GM12878 (cell line): ENCODE measurements around the gene RNF113B. TPM values are rescaled to one million over a fixed set of nuclear protein-coding genes. Genes with fewer than 3 reads are reported as not detected.
A peak's percentile ranks its signal among the peaks of the same experiment; 100 is the strongest.

Experiments used
- ATAC-seq: fragments of 200-7000 bp; cut with Tn5 transposase; 3 replicates; pipeline ENCODE4 v1.9.1; 2020; ENCODE audit warnings: mild to moderate bottlenecking, moderate library complexity
- BruUV-seq: library from RNA; stranded (reverse); fragments of 400-500 nt; replicated peaks from 2 replicates; lab custom pipeline; 2021; lab: Mats Ljungman, UMichigan
- CTCF ChIA-PET: fragments of 300-600 bp; sonication (Branson Sonifier 250); formaldehyde crosslinking; extraction: SDS; loops from one replicate; lab custom pipeline; 2021; ENCODE audit warnings: inconsistent platforms; lab: Yijun Ruan, JAX
- POLR2A ChIA-PET: fragments of 350-600 bp; formaldehyde crosslinking; extraction: SDS; loops from one replicate; lab custom pipeline; 2021; ENCODE audit warnings: inconsistent platforms; lab: Charles Lee
- RAD21 ChIA-PET: fragments of 300-600 bp; sonication (Branson Sonifier 250); formaldehyde crosslinking; loops from one replicate; lab custom pipeline; 2023; ENCODE audit warnings: antibody characterized with exemption; ENCODE audit not compliant: unreplicated experiment; lab: Charles Lee
- SMC1A ChIA-PET: fragments of 300-600 bp; sonication (Branson Sonifier 250); formaldehyde crosslinking; loops from one replicate; lab custom pipeline; 2023; ENCODE audit not compliant: unreplicated experiment, uncharacterized antibody; lab: Charles Lee
- DNase-seq: peaks from one replicate; pipeline ENCODE4 v3.0.0-alpha.2; 2011; ENCODE audit warnings: low read depth, low spot score
- FAIRE-seq: peaks from 3 replicates; lab custom pipeline; 2011; peaks lifted over from hg19 to GRCh38; lab: Jason Lieb, UNC
- H2AFZ ChIP-seq: 2 replicates; pipeline ENCODE4 v1.6.0; 2011; ENCODE audit warnings: low read depth, low read length, control low read depth; ENCODE audit not compliant: control insufficient read depth
- H3K27ac ChIP-seq: 2 replicates; pipeline ENCODE4 v1.5.1; 2011; ENCODE audit warnings: control low read depth; ENCODE audit not compliant: control insufficient read depth, insufficient read depth
- H3K27me3 ChIP-seq, 2 experiments: replicated peaks in 1 of 2; 2 replicates each; pipeline versions ENCODE4 v1.6.0 to v1.6.1; 2011; ENCODE audit warnings: low read length in 1 of 2; ENCODE audit not compliant: control insufficient read depth in 2 of 2, insufficient read depth in 2 of 2
- H3K36me3 ChIP-seq, 2 experiments: 2 replicates each; pipeline ENCODE4 v1.5.1; 2011; ENCODE audit warnings: low read length in 1 of 2; ENCODE audit not compliant: control insufficient read depth in 2 of 2, insufficient read depth in 2 of 2
- H3K4me1 ChIP-seq: 2 replicates; pipeline ENCODE4 v1.6.1; 2011; ENCODE audit warnings: mild to moderate bottlenecking, low read length, moderate library complexity, mixed read lengths; ENCODE audit not compliant: control insufficient read depth, insufficient read depth
- H3K4me2 ChIP-seq: 2 replicates; pipeline ENCODE4 v1.6.0; 2011; ENCODE audit warnings: control low read depth; ENCODE audit not compliant: control insufficient read depth, insufficient read depth
- H3K4me3 ChIP-seq: fragments of 200-600 bp; sonication (generic); 2 replicates; pipeline ENCODE4 v1.5.1; 2016
- H3K79me2 ChIP-seq: 2 replicates; pipeline ENCODE4 v1.6.0; 2011; ENCODE audit warnings: low read length; ENCODE audit not compliant: control insufficient read depth, insufficient read depth
- H3K9ac ChIP-seq: 2 replicates; pipeline ENCODE4 v1.8.0; 2011; ENCODE audit warnings: low read length, control low read depth, mixed read lengths; ENCODE audit not compliant: control insufficient read depth, insufficient read depth
- H3K9me3 ChIP-seq: replicated peaks from 3 replicates; pipeline ENCODE4 v1.5.1; 2011; ENCODE audit warnings: mild to moderate bottlenecking, low read length; ENCODE audit not compliant: control insufficient read depth, insufficient read depth
- H4K20me1 ChIP-seq: 2 replicates; pipeline ENCODE4 v1.6.0; 2011; ENCODE audit not compliant: control insufficient read depth, insufficient read depth
- CUX1 ChIP-seq: IDR thresholded peaks from 2 replicates; pipeline ENCODE4 v1.6.1; 2012; ENCODE audit warnings: improper control_type of control experiment, low read depth, low read length; ENCODE audit not compliant: insufficient replicate concordance
- GATAD2B ChIP-seq: fragments of 450-650 bp; conservative IDR thresholded peaks from 2 replicates; pipeline ENCODE4 v1.6.1; 2017; ENCODE audit warnings: low read depth, mild to moderate bottlenecking, moderate library complexity
- HDGF ChIP-seq: fragments of 450-650 bp; IDR thresholded peaks from 2 replicates; pipeline ENCODE4 v1.6.1; 2016; ENCODE audit warnings: antibody characterized with exemption
- IKZF1 ChIP-seq: fragments of 450-650 bp; conservative IDR thresholded peaks from 2 replicates; pipeline ENCODE4 v1.6.1; 2017; ENCODE audit warnings: antibody characterized with exemption, mild to moderate bottlenecking
- MTA2 ChIP-seq: fragments of 450-650 bp; IDR thresholded peaks from 2 replicates; pipeline ENCODE4 v1.6.1; 2016; ENCODE audit warnings: low read depth, mild to moderate bottlenecking, moderate library complexity
- MYB ChIP-seq: fragments of 150-350 bp; IDR thresholded peaks from 2 replicates; pipeline ENCODE4 v1.6.1; 2014; ENCODE audit warnings: mild to moderate bottlenecking, low read depth, low read length, borderline replicate concordance
- NR2C2 ChIP-seq: IDR thresholded peaks from 2 replicates; pipeline ENCODE4 v1.6.1; 2011; ENCODE audit warnings: borderline replicate concordance, low read depth; ENCODE audit not compliant: control insufficient read depth, insufficient read length
- NR2F1 ChIP-seq: fragments of 450-650 bp; conservative IDR thresholded peaks from 2 replicates; pipeline ENCODE4 v1.6.1; 2017; ENCODE audit warnings: mild to moderate bottlenecking
- RB1 ChIP-seq: fragments of 450-650 bp; formaldehyde crosslinking; IDR thresholded peaks from 2 replicates; pipeline ENCODE4 v1.6.1; 2017; ENCODE audit warnings: mild to moderate bottlenecking, borderline replicate concordance
- RELB ChIP-seq: fragments of 450-650 bp; IDR thresholded peaks from 2 replicates; pipeline ENCODE4 v1.6.1; 2017; ENCODE audit warnings: low read depth, mild to moderate bottlenecking, moderate library complexity
- ZNF24 ChIP-seq: fragments of 450-650 bp; IDR thresholded peaks from 2 replicates; pipeline ENCODE4 v1.6.1; 2017; ENCODE audit warnings: antibody characterized with exemption, mild to moderate bottlenecking
- ZNF687 ChIP-seq: fragments of 450-650 bp; IDR thresholded peaks from 2 replicates; pipeline ENCODE4 v1.6.1; 2017; ENCODE audit warnings: mild to moderate bottlenecking, moderate library complexity
- ZSCAN29 ChIP-seq: fragments of 450-650 bp; IDR thresholded peaks from 2 replicates; pipeline ENCODE4 v1.6.1; 2017; ENCODE audit warnings: mild to moderate bottlenecking, moderate library complexity
- WGBS: methylation state at CpG from one replicate; pipeline ENCODE4 v1.1.6; 2016; ENCODE audit warnings: low lambda C conversion rate; ENCODE audit not compliant: insufficient replicate concordance, insufficient coverage; ENCODE audit errors: missing lambda C conversion rate; 5-methylcytosine and 5-hydroxymethylcytosine counted together
- in situ Hi-C: fragments of 300-500 bp; cut with MboI; formaldehyde crosslinking; loops from 9 replicates; pipeline ENCODE4 v1.14.3; 2018; ENCODE audit warnings: mixed read lengths
- intact Hi-C: fragments of 100-400 bp; cut with micrococcal nuclease; formaldehyde crosslinking; loops from one replicate; pipeline ENCODE4 v1.14.2; 2022; ENCODE audit not compliant: unreplicated experiment
- polyA plus RNA-seq, 11 experiments: library from polyadenylated mRNA; depleted of rRNA in 4 of 11; unstranded in 6 of 11; stranded (reverse) in 5 of 11; fragments of >200 nt; fragmentation: Nextera tagmentation in 4 of 11; fragmentation: Illumina TruSeq in 1 of 11; extraction: Ambion mirVana in 4 of 11; extraction: Trizol in 1 of 11; gene quantifications; 1 replicate in 1 of 11; 2 replicates in 10 of 11; pipeline versions ENCODE4 v1.2.1 to v1.2.3, GENCODE V29; 2011 to 2016; ENCODE audit warnings: inconsistent platforms in 2 of 11, missing spikeins in 2 of 11, low read depth in 1 of 11
- total RNA-seq, 4 experiments: library from RNA; depleted of rRNA in 3 of 4; stranded (reverse); fragments of >200 nt in 3 of 4; fragmentation: Illumina TruSeq in 1 of 4; extraction: Trizol in 1 of 4; gene quantifications; 2 replicates each; pipeline versions ENCODE4 v1.2.1 to v1.2.3, GENCODE V29; 2013 to 2021

RNF113B gene
- total and polyA plus RNA-seq, 10 of the 15 experiments (the other 5 are each of a cell fraction or from before 2014, with no cell fraction given), result not detected

- Histone ChIP-seq H3K9me3 (no peaks in the 10 kb centered on the region; the same call in 2 of the 3 replicates), H4K20me1 (no peaks in the 10 kb centered on the region), H3K27me3 (no peaks in the 10 kb centered on the region), H3K27ac (no peak overlapping the region), H3K79me2 (no peaks in the 10 kb centered on the region), H3K9ac (no peak overlapping the region), H3K36me3 (no peaks in the 10 kb centered on the region), H3K4me2 (no peak overlapping the region), H2AFZ (no peak overlapping the region), H3K4me3 (no peak overlapping the region), H3K4me1 (no peaks in the 10 kb centered on the region)
- CTCF ChIA-PET, result interaction anchor here (0.9 to 1.9 kb wide), 3 partner anchors 13 to 54 kb away, joined by 3 to 5 read pairs (median 4); no protein-coding TSS in a partner anchor
- RAD21 ChIA-PET, result interaction anchor here (0.5 to 2.1 kb wide), 13 partner anchors 12 to 347 kb away, joined by 3 to 13 read pairs (median 3); no protein-coding TSS in a partner anchor
- DNase-seq (peak; percentile 17), FAIRE-seq (no peak), ATAC-seq (peak; percentile 92)
- no TSS peak for BruUV-seq
- POLR2A ChIA-PET, result interaction anchor here (0.7 to 2.3 kb wide), 6 partner anchors 8 to 348 kb away, joined by 3 to 9 read pairs (median 4); no protein-coding TSS in a partner anchor
- 11% methylated on average over 6 of the region's 6 CpGs for WGBS
- intact Hi-C loops (no loop called here), in situ Hi-C loops (no loop called here)
- SMC1A ChIA-PET, result interaction anchor here (0.9 to 3.6 kb wide), 12 partner anchors 8 to 68 kb away, joined by 3 to 18 read pairs (median 5); no protein-coding TSS in a partner anchor
- TF ChIP-seq ZSCAN29, result no peak
- 0 out of 2 replicates have a peak, but pooled peaks have one; percentile 15 for TF ChIP-seq RELB
- TF ChIP-seq HDGF, result no peak
- TF ChIP-seq IKZF1, result peak; percentile 31; the same call in 1 of the 2 replicates
- peak; percentile 72 for TF ChIP-seq NR2F1
- no peak for TF ChIP-seq MYB
- 0 out of 2 replicates have a peak, but pooled peaks have one; percentile 23 for TF ChIP-seq GATAD2B
- TF ChIP-seq MTA2, result peak; percentile 55; the same call in 1 of the 2 replicates
- TF ChIP-seq NR2C2, result no peak
- no peak for TF ChIP-seq ZNF24
- peak; percentile 89 for TF ChIP-seq ZNF687
- TF ChIP-seq CUX1, result no peak
- TF ChIP-seq RB1, result no peak
These were observed 24.9 kb upstream of the RNF113B start for GRCh38 chr13:98201984-98202383.
